DMS 273 (cell line): Measurements from ENCODE around the gene TCF7L2.
A peak's percentile ranks its signal among the peaks of the same experiment; 100 is the strongest.

ENCODE experiments used
- DNase-seq: peaks from one replicate; lab custom pipeline; 2025; ENCODE audit not compliant: unreplicated experiment; lab: John Stamatoyannopoulos, UW

The TCF7L2 gene

DNA sequence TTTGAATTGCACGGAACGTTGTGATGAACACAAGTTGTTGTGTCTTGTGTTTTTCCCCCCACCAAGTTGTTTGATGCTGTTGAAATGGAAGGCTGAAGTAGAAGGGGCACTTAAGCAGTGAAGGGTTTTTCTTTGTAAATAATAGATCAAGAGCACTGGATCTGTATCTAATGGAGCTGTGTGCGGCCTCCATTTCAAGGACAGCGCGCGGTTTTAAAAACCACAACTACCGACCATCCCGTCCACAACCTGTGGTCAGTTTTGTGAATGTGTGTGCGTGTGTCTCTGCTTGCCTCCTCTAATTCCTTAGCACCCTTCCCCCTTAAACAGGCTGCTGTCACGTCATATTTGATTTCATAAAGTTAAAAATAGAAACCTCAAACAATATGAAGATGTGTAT, 165.5 kb downstream of the TCF7L2 start:
- no peak for DNase-seq

DNA sequence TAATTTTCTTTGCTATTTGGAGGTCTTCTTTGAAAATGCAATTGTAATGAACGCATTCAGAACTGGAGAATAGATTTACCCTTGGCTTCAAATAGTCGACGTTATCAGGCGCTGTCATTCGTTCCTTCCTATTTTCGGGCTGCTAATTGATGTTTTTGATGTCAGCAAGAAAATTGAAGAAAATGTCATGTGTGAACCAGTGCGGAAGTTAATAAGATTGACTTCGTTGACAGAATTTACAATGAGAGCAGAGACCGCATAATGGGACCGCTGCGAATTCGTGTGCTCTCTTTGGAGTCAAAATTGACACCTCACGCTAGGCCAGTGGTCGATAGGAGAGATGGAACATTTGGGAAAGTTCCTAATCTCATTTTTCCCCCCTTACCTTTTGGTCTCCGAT, 168.8 kb downstream of the TCF7L2 start:
- no peak for DNase-seq

DNA sequence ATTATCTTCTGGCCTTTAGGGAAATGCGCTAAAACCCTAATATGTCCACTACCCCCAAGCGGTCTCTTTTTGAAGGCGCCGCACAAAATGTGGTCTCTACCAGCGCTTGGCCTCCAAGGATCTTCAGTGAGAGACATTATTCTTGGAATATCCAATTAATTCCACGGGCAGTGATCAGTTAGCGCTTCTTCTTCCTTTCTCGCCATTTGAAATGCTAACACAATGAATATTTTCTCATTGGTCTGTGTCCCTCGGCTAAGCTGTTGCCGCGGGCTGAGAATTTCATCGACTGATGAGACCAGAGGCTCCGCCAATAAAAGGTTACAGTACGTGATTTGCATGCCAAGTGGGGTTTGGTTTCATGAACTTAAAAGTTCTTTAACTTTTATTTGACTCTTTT, 169.8 kb downstream of the TCF7L2 start:
- DNase-seq: no peak

DNA sequence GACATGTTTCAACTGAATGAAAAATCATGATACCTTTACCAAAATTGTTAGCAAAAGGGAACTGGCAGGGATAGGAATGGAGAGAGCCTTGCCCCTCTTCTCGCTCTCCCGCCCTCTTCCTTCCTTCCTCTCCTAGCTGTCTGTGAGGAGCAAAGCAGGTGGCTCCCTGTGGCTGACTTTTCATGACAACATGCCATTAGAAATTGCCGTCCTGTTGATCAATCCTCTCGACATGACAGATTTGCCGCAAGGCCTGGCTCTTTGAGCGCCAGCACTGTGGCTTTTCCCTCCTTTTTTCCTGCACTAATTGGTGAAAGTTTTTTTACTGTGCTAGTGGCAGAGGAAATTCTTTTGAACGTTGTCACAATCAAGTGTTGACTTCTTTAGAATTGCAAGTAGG, 171.1 kb downstream of the TCF7L2 start:
- no peak for DNase-seq

DNA sequence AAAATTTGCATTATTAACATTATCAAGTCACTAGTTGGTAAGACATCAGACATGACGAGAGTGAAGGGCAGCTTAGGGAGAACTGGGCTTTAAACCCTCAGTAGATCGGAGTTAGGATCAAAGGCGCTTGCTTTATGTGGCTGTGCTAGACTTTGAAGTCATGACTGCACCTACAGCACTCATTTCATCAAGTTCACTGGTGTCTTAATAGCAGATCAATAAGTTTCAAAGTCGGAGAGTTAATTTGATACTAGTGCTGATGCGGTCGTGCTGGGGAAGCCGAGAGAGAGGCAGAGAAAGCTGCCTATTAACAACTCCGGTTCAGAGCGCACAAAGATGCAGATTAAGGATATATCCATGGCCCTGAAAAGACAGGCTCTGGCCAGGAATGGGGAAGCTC, 172.9 kb downstream of the TCF7L2 start:
- no peak for DNase-seq

DNA sequence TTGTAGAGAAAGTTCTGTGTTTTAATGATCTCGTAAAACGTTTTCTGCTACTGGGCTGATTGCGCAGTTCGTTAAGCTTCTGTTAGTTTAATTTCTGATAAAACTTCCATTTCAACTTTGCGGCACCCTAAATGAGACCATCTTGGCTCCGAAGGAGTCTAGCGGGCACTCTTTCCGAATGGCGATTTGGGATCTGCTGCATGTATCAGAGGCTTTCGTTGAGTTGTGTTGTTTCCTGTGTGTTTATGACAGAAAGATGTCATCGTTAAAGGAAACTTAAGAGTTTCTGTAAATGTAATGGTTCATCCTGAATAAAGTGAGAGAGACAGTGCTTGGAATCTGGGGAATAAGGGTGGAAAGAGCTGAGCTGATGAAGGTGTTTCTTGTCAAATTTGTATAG, 174.7 kb downstream of the TCF7L2 start:
- no peak for DNase-seq

DNA sequence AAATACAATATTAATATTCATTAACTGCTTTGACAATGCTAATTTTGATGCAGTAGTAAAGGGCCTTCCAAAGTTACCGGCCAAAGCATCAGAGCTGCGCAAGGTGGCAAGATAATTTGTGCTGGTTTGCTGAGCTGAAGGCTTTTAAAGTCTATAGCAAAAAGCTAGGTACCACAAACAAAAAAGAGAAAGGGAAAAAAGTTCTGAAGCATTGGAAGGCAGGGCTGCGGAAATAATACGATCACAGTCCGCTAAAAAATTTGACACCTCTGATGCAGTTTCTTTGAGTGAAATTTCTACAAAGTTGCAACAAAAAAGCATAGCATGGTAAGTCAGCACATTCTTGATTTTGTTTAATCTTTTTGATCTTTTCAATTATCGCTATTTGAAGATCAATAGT, 175.6 kb downstream of the TCF7L2 start:
- DNase-seq: no peak

DNA sequence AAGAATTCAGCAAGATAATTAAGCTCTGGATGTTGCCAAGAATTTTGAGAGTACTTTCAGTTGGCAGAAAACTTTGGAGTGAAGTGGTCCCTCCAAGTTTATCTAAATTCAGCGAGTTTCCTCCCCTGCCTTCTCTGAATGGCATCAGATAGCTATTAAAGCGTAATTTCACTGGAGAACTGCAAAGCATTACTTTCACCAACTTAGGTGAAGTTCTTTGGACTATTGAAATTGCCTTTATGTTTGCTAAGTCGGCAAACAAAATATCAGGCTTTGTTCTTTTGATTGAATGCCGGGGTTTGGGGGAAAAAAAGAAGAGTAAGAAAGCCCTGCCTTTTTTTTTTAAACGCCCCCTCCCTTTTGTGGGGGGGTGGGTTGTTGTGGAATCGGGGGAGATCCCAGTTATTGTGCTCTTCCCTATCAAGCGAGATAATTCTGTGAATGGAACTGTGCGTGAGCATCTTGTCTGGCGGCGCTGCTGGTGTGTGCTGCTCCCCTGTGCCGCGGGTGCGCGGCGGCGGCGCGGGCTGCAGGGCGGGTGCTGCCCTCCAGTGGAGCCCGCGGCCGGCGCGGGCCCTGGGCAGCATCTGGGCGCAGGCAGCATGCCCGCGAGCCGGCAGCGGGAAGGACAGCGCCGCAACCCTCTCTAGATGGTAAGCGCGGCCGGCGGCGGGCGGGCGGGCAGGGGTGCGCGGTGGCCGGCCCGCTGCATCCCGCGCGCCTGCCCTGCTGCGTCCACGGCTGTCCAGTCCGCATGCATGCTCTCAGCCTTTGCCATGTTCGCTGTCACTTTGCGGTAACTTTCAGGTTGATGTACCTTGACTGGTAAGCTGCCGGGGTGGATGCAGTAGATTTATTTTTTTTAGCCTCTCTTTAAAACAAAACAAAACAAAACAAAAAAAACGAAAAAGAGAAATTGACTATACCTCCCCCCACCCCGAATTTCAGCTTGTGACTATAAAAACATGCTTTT, 176.5 kb downstream of the TCF7L2 start:
- peak; percentile 88 for DNase-seq

DNA sequence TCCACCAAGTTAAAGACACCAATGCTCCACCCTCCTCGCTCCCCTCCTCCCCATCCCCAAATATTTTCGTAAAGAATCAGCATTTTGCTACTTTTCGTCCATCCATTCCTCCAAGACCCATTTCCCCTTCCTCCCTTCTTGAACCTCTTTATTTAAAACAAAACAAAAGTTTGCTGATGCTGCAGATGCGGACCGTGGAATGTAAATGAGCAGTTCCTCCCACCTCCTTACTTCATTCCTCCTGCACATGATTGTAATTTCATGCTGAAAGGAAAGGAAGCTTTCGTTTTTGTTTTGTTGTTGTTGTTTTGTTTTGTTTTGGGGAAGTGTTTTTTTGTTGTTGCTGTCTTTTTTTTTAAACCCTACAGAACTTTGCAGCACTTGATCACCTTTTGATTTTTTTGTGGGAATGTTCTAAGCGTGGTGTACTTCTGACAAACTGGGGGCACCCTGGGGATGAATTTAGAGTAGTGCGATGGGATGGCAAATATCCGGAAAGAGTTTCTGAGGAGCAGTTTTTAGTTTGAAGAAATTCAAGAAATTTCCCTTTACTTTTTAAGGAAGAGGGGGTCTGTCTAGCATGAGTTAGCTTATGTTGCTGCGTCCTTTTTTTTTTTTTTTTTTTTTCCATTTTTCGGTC, 177.3 kb downstream of the TCF7L2 start:
- no peak for DNase-seq

DNA sequence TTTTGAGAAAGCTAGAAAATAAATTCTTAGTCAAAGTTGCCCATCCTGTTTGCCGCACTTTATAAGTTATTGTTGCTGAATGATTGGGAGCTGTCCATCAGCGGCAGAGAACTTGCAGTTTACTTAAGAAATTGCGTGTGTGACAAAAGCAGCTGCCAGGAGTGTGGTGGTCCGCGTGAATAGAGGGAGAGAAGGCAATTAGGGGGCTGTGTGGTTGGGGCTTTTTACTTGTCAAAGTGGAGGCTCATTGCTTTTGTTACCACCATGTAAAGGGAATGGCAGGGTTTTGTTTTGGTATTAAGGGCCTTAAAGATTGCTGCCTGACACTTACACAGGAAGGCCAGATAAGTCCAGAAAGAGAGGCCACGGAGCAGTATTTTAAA, 177.8 kb downstream of the TCF7L2 start:
- no peak for DNase-seq

DNA sequence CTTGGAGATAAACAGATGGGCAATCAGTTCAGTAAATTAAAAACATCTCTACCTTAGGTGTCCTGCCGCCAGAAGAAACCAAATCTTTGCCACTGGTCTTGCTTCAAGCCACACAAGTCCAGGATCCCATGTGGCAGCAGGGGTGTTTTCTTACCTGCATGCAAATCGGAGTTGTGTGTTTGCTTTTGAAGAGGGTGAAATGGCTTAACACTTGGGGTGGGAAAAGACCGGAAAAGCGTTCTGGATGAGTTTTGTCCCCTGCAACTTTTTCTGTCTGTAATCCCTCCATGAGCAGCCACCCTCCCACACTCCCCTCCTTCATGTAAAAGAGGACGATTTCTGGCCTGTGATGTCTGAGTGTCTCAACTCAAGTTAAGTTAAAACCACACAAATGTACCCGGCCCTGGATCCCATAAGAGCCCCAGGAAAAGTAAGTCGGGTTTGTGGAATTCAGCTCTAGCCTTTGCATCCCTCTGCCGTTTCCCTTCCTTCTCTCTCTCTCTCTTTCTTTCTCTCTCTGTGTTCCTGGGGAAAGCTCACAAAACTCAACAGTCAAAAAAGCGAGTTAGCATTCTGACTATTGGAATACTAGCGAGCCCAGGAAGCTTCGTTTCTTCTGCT, 178.5 kb downstream of the TCF7L2 start:
- DNase-seq: no peak

DNA sequence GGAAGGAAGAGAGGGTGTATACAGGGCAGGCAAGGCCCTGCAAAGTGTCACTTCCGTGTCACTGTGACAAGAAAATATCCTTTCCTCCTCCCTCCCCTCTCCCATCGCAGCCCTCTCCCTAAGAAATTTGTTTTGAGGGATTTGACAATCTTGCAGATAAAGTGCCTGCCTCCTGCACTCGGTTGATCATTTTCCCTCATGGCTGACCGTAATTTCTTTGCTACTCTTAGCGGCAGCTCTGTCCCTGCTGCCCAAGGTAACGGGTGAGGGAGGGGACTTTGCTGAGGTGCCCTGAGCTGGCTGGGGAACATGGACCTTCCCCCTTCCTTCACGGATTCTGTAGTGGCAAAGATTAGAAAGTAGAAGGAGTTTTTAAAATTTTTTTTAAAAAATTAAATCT, 179.1 kb downstream of the TCF7L2 start:
- DNase-seq: no peak

DNA sequence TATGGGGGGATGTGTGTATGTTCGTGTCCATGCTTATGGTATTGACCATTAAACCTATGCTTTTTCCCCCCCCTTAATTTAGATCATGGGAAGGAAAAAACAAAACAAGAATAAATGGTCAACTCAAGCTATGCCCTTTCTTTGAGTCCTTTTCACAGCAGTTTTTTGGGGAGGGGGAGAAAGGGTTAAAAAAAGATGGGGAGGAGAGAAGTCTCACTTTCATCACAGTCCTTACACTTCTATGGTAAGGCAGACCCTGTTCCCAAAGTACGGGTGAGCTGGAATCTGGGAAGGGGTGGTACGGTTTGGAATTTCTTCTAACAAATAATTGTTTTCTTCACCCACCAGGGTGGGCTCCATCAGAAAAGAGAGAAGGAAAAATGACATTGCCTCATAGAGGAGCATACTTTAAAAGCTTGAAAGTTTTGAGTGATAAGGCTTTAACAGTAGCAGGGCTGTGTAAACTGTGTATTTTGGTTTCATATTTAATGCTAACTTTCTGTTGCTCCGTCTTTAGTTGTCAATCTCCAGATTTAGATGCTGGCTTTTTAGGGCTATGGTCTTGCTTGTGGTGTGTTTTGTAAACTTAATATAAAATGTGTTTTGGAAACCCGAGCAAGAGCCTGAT, 180.1 kb downstream of the TCF7L2 start:
- DNase-seq: no peak

DNA sequence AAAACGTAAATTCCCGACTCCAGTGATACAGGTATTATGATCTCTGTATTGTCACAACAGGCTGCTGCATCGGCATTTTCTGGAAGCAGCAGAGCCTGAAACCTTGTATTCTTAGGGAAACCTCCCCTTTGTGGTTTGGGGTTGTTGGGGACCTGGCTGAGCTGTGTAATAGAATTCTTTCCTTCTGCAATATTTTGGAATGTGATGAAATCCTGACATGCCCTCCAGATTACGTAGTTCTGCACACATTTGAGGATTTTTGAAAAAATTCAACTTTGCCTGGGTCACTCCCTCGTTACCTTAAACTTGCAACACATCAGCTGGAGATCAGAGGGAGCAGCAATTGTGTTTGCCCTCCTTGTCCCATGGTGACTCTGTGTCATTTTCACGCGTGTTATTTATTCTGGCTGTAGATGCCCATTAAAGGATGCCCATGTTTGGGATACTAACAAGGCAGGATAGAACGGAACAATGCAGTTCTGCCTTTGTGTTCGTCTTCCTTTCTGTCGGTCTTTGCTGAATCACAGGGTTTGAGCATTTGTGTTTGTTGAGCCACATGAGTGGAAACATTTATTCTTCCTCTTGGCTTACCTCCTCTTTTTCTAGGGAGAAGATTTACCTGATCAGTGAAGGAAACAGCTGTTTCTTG, 181.7 kb downstream of the TCF7L2 start:
- no peak for DNase-seq

DNA sequence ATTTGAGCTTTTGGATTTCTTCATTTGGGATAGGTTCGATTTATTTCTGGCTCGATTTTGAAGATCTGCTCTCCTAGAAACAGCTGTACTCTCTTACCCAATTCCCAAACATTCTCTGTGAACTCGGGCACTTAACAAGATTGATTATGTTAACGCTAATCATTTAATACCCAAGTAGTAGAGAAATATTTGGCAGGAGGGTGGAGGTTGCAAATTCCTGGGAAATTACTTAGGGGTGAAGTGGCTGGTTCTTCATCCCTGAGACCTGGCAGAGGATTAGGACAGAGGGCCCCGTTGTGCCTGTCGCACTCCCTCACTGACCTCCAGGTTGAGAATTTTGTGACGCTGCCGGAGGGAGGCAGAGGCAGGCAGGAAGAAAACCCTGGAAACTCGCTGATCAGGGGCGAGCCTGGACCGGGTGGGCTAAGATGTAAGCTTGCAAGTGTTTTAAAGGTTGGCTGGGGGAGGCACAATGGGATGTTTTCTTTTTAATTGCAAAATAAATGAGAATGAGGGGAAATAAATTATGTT, 182.6 kb downstream of the TCF7L2 start:
- no peak for DNase-seq

DNA sequence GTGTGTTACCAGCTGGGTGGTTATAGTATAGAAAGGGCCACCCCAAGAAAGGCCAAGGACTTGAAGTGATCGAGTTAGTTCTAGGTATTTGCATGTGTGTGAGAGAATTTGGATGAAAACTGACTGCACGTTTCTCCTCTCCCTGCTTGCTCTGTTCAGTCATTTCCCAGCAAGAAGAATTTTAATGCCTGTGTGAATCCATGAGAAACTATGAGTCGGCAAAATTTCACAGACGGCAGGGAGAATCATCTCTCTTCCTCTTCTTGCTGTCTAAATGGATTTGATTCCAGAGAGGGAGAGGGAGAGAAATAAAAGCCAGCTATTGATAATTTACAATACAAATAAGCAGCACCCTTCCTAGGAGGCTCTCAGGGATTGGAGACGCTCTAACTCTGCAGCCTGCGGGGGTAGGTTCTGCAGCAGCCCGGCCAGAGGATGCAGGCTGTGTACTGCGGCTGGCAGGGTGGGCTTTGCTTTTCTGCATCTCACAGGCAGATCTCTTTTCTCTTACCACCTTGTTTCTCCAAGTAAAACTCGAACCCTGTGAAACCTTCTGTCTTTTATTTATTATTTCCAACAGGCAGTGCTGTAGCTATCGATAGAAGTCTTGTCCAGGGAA, 183.6 kb downstream of the TCF7L2 start:
- no peak for DNase-seq

DNA sequence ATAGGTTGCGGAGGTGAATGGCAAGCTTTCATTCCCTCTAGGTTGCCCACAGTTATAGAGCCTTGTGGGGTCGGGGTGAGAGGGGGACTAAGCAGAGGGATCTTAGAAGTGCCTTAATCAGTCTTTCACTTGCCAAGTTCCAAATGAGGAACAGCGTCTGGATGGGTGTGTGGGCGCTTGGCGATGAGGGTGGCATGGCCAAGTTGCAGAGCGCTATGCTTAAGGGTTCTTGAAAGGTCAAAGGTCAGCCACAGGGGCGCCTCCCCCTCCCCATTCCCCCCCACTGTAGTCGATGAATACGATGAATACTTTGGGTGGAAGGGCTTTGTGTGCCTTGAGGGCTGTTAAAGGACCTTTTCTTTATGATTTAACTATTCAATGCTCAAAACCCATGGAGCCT, 185.0 kb downstream of the TCF7L2 start:
- DNase-seq: no peak

DNA sequence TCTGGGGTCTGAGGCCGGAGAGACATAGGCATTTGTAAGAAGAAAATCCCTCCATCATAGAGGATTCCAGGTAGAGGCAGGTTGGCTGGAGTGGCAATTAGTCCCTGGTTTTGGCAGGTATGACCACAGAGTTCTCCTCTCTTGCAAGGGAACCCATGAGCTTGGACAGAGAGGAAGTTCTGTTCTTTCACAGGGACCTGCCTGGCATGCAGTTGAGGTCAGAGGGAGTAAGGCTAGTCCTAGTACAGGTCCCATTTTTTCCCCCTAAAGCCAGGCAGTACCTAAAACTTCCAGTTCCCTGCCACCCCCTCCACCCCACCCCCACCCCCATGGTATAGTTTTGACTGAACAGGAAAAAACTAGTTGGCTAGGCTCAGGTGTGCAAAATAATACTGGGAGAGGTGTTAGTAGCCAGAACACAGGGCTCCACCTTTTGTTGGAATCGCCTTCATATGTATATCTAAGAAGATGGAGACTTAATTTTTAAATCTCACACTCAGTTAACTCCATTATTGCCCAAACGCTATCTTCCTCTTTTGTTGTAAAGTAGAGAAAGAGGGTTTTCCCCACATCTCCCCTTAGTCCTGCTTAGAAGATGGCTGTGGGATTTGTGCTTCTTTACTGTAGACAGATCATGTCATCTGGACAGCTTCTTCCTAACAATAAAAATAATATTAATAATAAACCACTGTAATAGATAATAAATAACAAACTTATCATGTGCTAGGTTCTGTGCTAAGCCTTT, 188.1 kb downstream of the TCF7L2 start:
- DNase-seq: no peak

DNA sequence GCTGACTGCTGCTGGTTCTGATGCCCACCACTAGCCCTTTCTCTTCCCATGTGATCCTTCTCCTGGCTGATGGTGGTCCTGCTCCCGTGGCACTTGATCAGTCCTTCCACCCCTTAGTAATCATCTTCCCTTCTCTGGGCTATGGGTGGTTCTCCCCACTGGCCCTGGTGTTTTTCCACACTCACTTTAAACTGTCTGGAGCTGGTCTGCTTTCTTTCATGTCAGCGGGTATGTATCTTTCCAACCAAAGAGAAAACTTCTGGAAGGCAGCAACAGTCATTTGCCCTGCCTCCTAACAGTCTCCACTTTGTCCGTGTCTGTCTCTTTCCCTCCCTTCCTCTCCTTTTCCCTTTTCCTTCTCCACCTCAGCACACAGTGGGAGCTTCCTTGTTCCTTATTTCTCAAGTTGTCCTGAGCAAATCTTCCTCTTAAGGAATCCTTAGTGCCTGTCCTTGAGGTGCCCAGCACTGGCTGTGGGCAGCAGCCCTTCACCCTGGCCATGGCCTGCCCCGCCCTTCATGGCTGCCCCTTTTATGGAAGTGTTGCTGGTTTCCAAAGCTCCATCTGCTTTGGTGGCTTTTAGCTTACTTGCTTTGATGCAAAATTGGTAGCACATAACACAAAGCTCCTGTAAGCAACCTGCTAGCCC, 189.0 kb downstream of the TCF7L2 start:
- DNase-seq: no peak
